Measurements from ENCODE around the gene HUWE1. TPM values are rescaled to one million over a fixed set of nuclear protein-coding genes. Genes with fewer than 3 reads are reported as not detected.
"Not testable (repeated sequence)": the region's sequence is repeated elsewhere in the genome, so short reads cannot be mapped to it uniquely, and the experiment has no call there.

HUWE1 gene, protein sequence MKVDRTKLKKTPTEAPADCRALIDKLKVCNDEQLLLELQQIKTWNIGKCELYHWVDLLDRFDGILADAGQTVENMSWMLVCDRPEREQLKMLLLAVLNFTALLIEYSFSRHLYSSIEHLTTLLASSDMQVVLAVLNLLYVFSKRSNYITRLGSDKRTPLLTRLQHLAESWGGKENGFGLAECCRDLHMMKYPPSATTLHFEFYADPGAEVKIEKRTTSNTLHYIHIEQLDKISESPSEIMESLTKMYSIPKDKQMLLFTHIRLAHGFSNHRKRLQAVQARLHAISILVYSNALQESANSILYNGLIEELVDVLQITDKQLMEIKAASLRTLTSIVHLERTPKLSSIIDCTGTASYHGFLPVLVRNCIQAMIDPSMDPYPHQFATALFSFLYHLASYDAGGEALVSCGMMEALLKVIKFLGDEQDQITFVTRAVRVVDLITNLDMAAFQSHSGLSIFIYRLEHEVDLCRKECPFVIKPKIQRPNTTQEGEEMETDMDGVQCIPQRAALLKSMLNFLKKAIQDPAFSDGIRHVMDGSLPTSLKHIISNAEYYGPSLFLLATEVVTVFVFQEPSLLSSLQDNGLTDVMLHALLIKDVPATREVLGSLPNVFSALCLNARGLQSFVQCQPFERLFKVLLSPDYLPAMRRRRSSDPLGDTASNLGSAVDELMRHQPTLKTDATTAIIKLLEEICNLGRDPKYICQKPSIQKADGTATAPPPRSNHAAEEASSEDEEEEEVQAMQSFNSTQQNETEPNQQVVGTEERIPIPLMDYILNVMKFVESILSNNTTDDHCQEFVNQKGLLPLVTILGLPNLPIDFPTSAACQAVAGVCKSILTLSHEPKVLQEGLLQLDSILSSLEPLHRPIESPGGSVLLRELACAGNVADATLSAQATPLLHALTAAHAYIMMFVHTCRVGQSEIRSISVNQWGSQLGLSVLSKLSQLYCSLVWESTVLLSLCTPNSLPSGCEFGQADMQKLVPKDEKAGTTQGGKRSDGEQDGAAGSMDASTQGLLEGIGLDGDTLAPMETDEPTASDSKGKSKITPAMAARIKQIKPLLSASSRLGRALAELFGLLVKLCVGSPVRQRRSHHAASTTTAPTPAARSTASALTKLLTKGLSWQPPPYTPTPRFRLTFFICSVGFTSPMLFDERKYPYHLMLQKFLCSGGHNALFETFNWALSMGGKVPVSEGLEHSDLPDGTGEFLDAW (N-terminal part only)
- 123 TPM for total RNA-seq

DNA sequence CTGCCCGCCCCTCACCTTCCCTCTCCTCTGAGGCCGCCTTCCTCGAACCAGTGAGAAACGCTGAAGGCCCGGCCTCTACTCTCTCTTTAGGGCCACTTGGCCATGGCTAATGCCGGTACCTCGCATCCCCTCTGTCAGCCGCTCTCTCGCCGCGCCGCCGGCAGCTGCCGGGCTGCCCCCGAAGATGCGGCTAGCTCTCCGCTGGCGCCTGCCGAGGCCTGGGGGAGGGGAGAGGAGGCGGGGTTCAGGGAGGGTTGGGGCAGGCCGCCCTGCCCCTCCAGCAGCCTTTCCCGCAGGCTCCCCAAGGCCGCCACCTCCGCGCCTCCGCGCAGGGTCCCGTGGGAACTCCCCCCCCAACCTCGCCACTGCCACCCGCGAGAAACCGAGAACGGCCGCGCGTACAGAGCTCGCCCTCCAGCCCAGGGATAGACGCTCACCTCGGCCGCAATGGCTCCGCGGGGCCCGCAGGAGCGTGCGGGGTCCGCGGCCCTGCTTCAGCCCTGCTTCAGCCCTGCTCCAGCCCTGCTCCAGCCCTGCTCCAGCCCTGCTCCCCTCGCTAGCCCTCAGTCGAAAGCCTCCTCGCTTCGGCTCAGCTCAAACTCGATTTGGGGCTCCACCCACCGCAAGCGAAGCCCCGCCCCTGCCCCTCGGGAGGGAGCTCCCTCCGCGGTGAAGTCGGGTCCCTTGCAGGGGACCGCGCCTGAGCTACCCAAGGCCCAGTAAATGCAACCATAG lies at the start of gene HUWE1:
HUWE1 (minus strand) TSS at position 569 of the 735 bp plus-strand sequence. CDS start 32,612 bp downstream, outside the sequence.
- peak; percentile 82 for DNase-seq

DNA sequence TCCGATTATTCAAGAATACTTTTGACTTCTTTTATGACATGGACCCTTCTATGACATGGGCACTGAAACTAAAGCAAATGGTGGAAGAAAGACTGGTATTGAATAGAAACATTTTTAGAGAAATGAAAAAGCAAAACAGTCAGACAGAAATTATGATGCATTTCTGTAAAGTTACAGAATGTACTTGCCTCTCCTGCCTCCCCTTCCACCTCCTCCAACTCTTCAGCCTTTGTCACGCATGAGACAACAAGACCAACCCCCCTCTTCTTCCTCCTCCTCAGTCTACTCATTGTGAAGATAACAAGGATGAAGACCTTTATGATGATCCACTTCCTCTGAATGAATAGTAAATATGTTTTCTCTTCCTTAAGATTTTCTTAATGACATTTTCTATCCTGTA lies 46.3 kb upstream of the HUWE1 start:
- DNase-seq, result no peak

DNA sequence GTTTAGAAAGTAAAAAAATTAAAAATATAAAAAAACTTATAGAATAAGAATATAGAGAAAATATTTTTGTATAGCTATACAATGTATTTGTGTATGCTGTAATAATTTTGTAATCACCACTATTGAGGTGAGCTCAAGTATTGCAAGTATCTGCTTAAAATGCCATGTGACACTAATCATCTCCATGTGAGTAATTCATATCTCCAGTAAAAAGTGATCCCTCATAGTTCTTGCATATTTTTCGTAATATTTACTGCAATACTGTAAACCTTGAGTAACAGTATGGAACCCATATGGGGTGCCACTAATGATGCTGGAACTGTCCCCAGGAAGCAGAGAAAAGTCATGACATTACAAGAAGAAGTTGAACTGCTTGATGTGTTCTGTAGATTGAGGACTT lies 43.2 kb upstream of the HUWE1 start:
- DNase-seq, result no peak

DNA sequence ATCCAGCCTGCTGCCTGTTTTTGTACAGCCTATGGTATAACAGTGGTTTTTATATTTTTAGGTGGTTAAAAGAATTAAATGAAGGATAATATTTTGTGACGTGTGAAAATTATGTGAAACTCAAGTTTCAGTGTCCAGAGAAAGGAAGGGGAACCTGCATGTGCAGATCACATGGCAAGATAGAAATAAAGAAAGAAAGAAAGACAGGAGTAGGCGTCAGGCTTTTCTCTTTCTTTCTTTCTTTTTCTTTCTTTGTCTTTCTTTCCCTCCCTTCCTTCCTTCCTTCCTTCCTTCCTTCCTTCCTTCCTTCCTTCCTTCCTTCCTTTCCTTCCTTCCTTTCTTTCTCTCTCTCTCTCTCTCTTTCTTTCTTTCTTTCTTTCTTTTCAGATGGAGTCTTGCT lies 42.0 kb upstream of the HUWE1 start:
- no peak for DNase-seq

DNA sequence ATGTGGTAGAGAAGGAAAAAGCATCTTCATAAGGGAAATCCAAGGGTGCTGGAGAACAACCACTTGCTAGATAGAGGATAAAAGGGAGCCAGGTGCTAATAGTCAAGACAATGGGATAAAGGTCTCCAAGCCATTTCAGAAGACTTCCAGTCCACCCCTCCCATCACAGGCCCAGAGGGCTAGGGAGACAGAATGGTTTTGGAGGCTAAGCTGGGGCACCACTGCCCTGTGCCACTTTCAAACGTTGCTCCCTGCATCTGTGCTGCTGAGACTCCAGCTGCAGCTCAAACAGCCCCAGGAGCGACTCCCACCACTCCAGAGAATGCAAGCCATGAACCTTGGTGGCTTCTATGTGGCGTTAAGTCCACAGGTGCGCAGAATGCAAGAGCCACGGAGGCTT lies 38.4 kb upstream of the HUWE1 start:
- DNase-seq, result no peak

DNA sequence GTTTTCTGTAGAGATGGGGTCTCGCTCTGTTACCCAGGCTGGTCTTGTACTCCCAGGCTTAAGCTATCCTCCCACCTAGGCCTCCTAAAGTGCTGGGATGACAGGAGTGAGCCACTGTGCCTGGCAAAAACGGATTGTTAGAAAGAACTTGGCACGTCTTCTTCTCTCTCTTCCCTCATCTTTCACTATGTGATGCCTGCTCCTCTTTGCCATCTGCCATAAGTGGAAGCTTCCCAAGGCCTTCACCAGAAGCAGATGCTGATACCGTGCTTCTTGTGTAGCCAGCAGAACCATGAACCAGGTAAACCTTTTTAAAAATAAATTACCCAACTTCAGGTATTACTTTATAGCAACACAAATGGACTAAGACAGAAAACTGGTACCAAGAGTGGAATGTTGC lies 36.9 kb upstream of the HUWE1 start:
- no peak for DNase-seq

DNA sequence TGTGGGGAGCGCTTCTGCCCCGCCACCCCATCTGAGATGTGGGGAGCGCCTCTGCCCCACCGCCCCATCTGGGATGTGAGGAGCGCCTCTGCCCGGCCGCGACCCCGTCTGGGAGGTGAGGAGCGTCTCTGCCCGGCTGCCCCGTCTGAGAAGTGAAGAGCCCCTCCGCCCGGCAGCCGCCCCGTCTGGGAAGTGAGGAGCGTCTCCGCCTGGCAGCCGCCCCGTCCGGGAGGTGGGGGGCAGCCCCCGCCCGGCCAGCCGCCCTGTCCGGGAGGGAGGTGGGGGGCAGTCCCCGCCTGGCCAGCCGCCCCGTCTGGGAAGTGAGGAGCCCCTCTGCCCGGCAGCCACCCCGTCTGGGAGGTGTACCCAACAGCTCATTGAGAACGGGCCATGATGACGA lies 35.1 kb upstream of the HUWE1 start:
- not testable (repeated sequence) for DNase-seq

DNA sequence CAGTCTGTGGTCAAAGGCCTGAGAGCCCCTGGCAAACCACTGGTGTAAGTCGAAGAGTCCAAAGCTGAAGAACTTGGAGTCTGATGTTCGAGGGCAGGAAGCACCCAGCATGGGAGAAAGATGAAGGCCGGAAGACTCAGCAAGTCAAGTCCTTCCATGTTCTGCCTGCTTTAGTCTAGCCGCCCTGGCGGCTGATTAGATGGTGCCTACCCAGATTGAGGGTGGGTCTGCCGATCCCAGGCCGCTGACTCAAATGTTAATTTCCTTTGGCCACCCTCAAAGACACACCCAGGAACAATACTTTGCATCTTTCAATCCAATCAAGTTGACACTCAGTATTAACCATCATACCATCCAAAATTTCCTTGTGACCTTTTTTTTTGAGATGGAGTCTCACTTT lies 33.1 kb upstream of the HUWE1 start:
- not testable (repeated sequence) for DNase-seq

DNA sequence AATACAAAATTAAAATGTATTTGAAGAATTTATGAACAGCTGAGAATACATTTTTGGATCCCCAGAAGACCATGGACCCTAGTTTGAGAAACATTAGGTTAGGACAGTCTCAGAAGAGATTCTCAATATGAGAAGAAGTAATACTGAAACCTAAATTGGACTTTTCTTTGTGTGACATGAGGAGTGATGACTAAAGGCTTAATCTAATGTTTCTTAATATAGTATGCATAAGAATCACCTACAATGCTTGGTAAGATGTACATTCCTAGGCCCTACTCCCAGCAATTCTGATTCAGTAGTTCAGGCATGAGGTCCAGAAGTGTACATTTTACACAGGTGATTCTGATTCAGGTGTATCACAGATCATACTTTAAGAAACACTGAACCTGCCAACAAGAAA lies 31.6 kb upstream of the HUWE1 start:
- DNase-seq, result no peak

DNA sequence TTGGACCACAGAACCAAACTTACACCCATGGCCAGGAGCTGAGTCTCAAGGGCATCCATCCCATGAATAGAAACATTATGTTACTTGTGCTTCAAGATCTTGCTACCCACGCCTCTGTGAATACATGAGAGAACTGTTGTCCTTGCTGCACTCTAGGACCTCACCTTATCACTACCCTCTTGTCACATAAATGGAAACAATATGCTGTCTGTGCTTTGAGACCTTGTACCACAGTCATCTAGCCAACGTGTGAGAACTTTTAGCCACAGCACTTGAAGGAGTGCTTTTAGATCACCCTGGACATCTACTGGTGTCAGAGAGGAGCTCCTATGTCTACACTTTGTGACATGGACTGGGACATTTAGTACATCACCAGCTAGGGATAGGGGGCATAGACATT lies 30.7 kb upstream of the HUWE1 start:
- no peak for DNase-seq

DNA sequence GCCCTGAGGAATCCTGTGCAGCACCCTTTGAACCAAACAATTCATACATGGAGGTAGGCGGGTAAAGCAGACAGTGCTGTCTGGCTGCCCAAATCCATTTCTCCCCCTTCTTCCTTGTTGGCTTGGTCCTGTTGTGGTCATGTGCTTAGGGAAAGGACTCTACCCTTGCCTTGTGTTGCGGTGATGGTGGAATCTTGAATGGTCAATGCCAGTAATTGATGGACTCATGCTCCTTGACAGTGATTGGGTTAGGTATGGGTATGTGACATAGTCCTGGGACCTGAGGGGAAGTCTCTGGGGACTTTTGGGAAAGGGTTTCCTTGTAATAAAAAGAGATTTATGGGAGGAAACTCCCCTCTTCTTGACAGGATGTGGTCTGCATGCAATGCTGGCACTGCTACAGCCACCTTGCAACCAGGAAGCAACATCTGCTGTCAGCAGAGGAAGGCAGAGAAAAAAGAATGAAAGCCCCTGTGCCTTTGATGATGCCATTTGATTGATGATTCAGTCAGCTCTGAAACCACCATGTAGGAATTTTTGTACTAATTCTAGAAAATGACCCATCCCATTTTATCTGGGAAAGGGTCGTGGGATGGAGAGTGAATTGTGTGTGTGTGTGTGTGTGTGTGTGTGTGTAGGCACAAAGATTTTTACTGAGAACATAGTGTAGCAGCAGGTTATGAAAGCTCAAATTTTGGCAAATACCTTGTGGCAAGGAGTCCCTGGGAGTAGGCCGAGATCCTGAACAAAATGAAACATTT lies 30.0 kb upstream of the HUWE1 start:
- DNase-seq, result no peak

DNA sequence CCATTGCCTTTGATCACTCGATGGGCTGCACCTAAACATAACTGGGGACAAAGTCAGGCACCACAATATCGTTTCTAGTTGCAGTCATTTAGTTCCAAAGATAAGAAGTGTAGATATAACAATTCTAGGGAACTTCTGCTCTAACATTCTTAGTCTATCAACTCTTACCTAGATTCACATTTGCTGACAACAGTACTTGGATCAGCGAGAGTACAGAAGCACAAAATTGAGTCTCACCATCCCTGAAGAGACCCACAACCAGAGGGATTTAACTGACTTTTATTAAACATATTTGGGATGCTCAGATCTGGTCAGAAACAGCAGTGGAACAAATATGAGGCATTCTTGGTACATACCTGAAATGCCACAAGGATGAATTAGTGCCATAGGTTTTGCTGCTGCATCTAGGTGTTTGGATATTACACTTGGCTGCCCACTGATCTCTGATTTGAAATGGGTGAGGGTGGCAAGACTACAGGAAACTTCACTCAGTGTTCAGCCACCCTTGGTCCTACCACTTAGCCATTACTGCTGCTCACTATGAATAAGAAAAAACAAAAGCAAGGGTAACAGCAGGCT lies 28.9 kb upstream of the HUWE1 start:
- no peak for DNase-seq

DNA sequence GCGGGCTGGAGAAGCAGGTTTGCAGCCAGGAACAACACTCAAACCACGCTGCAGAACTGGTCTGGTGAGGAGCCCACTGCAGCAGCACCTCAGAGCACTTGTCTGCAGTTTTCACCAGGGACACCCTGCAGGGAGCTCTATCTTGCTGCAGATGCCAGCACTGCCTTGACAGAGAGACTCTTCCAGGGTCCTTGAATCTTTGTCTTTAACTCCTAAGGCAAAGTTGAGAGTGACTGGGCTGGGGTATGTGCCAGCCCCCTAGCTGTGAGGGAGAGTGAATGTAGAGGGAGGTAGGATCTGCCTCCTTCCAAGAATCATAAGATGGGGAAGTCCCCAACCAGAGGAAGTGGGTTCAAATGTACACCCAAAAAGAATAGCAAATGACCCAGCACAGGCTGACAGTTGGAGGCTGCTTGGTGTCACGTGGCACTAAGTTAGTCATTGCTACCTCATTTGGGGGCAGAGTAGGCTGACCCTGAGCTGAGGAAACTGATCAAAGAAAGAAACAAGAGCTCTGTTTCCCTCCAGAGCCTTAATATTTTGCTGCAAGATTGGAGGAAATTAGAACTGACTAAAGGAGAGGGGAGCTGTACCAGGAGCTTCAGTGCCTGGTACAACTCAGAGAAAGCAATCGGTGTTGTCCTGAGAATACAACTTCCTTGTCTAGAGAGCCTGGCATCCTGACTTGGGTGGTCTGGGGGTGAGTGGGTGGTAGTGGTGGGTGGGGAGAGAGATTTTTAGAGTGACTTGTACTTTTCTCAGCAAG lies 28.2 kb upstream of the HUWE1 start:
- DNase-seq, result peak; percentile 37

DNA sequence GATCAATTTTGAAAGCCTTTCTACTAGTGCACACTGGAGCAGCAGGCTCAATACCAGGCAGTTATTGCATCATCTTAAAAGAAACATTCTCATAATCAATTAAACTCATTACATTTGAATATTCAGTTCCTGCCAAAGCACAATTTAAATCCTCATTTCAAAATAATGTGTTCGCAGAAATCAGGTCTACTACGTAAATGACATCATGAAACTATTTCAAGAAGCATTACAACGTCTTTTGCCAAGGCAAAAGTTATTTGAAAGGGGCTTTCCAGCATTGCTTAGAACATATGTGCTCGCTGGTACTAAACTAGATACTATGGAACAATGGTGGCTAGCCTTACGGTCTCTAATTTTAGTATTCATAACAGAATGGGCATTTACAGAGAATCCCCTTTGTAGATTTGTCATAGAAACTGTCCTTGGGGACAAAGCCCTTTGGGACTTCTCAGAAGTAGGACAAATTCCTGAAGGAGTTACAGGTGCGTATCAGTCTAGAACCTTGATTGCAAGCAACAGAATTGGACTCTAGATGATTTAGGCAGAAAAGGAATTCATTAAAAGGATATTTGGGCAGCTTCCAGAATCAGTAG lies 27.6 kb upstream of the HUWE1 start:
- DNase-seq, result no peak

DNA sequence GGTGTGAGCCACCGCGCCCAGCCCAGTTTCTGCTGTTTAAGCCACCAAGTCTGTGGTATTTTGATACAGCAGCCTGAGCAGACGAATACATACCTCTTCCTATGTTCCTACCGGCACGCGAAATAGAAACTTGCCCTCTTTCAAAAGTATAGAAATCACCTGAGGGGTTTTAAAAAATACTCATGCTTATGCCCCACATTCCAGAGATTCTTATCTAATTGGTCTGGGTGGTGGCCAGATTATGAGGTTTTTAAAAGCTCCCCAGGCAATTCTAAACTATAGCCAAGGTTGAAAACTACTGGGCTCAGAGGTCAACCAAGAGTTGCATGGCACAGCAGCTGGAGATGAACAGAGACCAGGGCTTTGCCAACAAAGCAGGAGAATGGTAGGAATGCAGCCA lies 24.9 kb upstream of the HUWE1 start:
- DNase-seq, result no peak

DNA sequence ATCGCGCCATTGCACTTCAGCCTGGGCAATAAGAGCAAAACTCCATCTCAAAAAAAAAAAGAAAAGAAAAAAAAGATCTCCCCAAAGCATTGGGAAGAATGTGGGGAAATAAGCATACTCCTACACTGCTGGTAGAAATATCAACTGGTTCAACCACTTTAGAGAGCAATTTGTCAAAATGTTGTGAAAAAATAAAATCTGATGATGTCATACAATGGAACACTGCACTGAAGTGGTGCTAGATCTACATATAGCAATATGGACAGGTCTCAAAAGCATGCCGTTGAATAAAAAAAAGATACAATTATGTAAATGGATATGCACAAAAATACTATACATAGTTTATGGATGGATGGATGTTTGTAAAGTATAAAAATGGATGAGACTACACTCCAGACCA lies 18.3 kb upstream of the HUWE1 start:
- DNase-seq, result no peak

DNA sequence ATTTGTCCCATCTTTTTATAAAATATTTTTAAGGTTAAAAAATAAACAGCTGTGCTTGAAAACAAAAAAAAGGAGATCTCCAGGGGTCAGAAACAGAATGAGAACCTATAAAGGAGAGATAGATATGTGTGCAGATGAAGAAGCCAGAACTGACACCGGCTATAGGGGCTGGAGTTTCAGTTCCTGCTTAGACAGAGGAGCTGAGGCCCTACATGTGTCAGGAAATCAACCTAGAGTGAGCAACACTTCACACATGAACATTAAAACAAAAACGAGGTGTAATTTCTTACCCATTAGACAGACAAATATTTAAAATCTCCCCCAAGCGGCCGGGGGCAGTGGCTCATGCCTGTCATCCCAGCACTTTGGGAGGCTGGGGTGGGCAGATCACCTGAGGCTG lies 17.8 kb upstream of the HUWE1 start:
- DNase-seq, result no peak

DNA sequence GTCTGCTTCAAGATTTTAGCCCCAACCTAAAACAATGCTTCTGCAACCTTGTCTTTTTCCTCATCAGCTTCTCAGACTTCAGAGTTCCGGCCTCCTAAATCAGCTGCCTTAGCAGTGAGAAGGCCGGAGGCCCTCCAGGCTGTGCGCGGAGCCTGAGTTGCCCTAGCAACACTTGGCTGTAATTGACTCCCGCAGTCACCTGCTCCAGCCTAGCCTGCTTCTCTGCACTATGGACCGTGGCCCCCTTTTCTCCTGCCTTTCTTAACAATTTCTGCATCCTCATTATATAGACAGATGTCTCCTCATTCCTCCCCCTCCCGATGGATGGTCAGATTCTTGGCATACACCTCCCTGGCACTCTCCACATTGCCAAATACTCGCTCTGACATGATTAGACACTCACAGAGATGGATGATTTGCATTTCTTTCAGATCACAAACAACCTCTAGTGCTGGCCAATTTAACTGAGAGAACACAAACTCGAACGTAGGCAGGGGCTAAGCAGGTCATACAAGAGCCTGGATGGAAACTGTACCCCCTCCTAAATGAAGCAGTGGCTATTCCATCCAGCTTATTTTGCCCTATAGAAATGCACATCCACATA lies 9.5 kb upstream of the HUWE1 start:
- no peak for DNase-seq

DNA sequence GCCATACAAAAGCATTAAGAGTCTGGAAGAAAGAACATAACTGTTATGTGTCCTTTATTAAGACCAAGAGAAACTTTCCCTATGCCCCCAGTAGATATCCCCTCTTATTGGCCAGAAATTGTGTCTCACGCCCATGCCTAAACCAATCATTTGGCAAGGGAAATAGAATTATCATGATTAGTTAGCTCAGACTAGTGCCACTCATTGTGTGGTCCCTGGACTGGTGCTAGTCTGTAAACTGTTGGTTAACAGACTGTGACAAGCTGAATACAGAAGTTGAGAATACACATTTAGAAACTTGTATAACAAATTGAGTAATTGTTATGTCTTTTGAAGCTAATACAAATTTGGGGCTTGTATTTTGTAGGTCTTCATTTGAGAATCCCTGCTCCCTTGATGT lies 8.1 kb upstream of the HUWE1 start:
- DNase-seq, result no peak
